Loucy (cell line): ENCODE measurements around the gene OR2T10.

Source experiments
- CTCF ChIP-seq: fragments of 200-600 bp; sonication (generic); conservative IDR thresholded peaks from 2 replicates; pipeline ENCODE4 v1.5.1; 2014; ENCODE audit warnings: mild to moderate bottlenecking, antibody characterized with exemption, low read length
- EZH2phosphoT487 ChIP-seq: fragments of 200-600 bp; IDR thresholded peaks from 2 replicates; pipeline ENCODE4 v1.6.1; 2018; ENCODE audit warnings: antibody characterized with exemption, mild to moderate bottlenecking, moderate library complexity, borderline replicate concordance

GRCh38 chr1:248589334-248589733 lies 8.2 kb downstream of the OR2T10 start:
- TF ChIP-seq CTCF (no peak), EZH2phosphoT487 (no peak)
